H1 (cell line): ENCODE data around the gene NOS3. TPM values are rescaled to one million over a fixed set of nuclear protein-coding genes. Genes with fewer than 3 reads are reported as not detected.

Experiments
- ASH2L ChIP-seq: fragments of 200-600, 300-600 bp; sonication (generic); IDR thresholded peaks from one replicate; pipeline ENCODE4 v1.7.1; 2017; ENCODE audit warnings: low read length
- CBX8 ChIP-seq: fragments of 300-800, 300-1000 bp; sonication (generic); IDR thresholded peaks from 2 replicates; pipeline ENCODE4 v1.7.1; 2016; ENCODE audit warnings: low read depth, low read length, borderline replicate concordance
- CREB1 ChIP-seq: IDR thresholded peaks from 2 replicates; pipeline ENCODE4 v1.6.1; 2012; ENCODE audit warnings: inconsistent platforms
- CTBP2 ChIP-seq: IDR thresholded peaks from 2 replicates; pipeline ENCODE4 v1.7.0; 2011; ENCODE audit warnings: borderline replicate concordance, mild to moderate bottlenecking, moderate library complexity, mixed read lengths, low read length; ENCODE audit not compliant: insufficient read depth, insufficient read length
- JUND ChIP-seq: IDR thresholded peaks from 2 replicates; pipeline ENCODE4 v1.6.1; 2011; ENCODE audit warnings: mild to moderate bottlenecking, improper control_type of control experiment, low read length
- SIN3A ChIP-seq, 2 experiments: IDR thresholded peaks in 1 of 2; conservative IDR thresholded peaks in 1 of 2; 2 replicates each; pipeline ENCODE4 v1.6.1; 2011 to 2012; ENCODE audit warnings: low read length in 2 of 2, improper control_type of control experiment in 1 of 2, low read depth in 1 of 2, mild to moderate bottlenecking in 1 of 2
- TEAD4 ChIP-seq: IDR thresholded peaks from 2 replicates; pipeline ENCODE4 v1.6.1; 2012; ENCODE audit warnings: low read depth, low read length, inconsistent platforms, mixed read lengths
- polyA plus RNA-seq, 7 experiments: library from polyadenylated mRNA; depleted of rRNA in 3 of 7; stranded (reverse) in 5 of 7; unstranded in 2 of 7; fragments of >200 nt in 5 of 7; fragments of 200-250 nt in 2 of 7; gene quantifications; 1 replicate in 5 of 7; 2 replicates in 1 of 7; 4 replicates in 1 of 7; pipeline versions ENCODE4 v1.2.1 to v1.2.3, GENCODE V29; 2011 to 2013; ENCODE audit warnings: missing spikeins in 2 of 7, mixed read lengths in 2 of 7
- total RNA-seq: library from RNA; stranded (reverse); fragmentation: NEBNext Ultra II Directional; extraction: Animal tissue kit (Norgen Biotek cat#: 25700); gene quantifications from 2 replicates; pipeline ENCODE4 v1.2.1, GENCODE V29; 2021
- TF ChIP-seq, protein P1 (sequence below), 3 experiments: IDR thresholded peaks; 1 replicate in 2 of 3; 2 replicates in 1 of 3; pipeline versions ENCODE4 v1.5.1 to v1.6.1; 2011; ENCODE audit warnings: low read length in 3 of 3, mild to moderate bottlenecking in 3 of 3, inconsistent platforms in 2 of 3, low read depth in 1 of 3, moderate library complexity in 1 of 3; ENCODE audit not compliant: insufficient read depth in 1 of 3; ENCODE audit errors: control extremely low read depth in 1 of 3
- TF ChIP-seq, protein P2 (sequence below): IDR thresholded peaks from 2 replicates; pipeline ENCODE4 v1.6.1; 2011; ENCODE audit warnings: low read depth, mild to moderate bottlenecking, low read length; ENCODE audit not compliant: insufficient read depth

The NOS3 gene
- total and polyA plus RNA-seq, 2 of the 8 experiments (the other 6 are each of a cell fraction or from before 2014, with no cell fraction given) = 4.4 to 16.2 TPM

DNA sequence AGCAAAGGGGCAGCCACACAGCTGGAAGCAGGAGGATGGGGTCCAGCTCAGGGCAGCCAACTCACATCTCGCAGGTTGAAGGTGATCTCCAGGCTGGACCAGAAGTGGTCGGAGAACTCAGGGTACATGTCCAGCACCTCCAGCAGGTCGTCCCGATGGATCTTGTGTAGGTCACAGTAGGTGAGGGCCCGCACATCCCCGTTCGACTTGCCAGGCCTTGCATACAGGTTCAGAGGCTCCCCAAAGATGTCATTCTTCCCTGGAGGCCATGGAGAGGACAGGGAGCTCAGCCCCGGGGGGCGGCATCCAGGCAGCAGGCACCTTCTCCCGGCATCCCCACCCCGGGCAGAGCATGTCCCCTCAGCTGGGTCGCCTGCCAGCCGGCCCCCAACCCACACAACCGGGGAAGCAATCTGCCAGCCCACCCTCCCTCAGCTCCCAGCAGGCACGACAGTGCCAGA is 42.0 kb upstream of the NOS3 start (continued):
- TF ChIP-seq, protein P1, sequence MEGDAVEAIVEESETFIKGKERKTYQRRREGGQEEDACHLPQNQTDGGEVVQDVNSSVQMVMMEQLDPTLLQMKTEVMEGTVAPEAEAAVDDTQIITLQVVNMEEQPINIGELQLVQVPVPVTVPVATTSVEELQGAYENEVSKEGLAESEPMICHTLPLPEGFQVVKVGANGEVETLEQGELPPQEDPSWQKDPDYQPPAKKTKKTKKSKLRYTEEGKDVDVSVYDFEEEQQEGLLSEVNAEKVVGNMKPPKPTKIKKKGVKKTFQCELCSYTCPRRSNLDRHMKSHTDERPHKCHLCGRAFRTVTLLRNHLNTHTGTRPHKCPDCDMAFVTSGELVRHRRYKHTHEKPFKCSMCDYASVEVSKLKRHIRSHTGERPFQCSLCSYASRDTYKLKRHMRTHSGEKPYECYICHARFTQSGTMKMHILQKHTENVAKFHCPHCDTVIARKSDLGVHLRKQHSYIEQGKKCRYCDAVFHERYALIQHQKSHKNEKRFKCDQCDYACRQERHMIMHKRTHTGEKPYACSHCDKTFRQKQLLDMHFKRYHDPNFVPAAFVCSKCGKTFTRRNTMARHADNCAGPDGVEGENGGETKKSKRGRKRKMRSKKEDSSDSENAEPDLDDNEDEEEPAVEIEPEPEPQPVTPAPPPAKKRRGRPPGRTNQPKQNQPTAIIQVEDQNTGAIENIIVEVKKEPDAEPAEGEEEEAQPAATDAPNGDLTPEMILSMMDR (IDR thresholded peaks at IDR 0.05; ENCODE audit: control extremely low read depth in 1 of 3, insufficient read depth in 1 of 3, low read depth in 1 of 3, low read length in 3 of 3) = no peak
- no peak for TF ChIP-seq TEAD4
- TF ChIP-seq CTBP2 = no peak
- no peak for TF ChIP-seq CREB1
- TF ChIP-seq CBX8 = no peak
- no peak for TF ChIP-seq SIN3A (conservative IDR thresholded peaks at IDR 0.05 in 1 of 2, IDR thresholded peaks at IDR 0.05 in 1 of 2; ENCODE audit: low read depth in 1 of 2, low read length in 2 of 2)
- no peak for TF ChIP-seq JUND
- TF ChIP-seq, protein P2, sequence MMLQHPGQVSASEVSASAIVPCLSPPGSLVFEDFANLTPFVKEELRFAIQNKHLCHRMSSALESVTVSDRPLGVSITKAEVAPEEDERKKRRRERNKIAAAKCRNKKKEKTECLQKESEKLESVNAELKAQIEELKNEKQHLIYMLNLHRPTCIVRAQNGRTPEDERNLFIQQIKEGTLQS = no peak
- TF ChIP-seq ASH2L = no peak
